ENCODE measurements around the gene SS18L1.

SS18L1 gene

DNA sequence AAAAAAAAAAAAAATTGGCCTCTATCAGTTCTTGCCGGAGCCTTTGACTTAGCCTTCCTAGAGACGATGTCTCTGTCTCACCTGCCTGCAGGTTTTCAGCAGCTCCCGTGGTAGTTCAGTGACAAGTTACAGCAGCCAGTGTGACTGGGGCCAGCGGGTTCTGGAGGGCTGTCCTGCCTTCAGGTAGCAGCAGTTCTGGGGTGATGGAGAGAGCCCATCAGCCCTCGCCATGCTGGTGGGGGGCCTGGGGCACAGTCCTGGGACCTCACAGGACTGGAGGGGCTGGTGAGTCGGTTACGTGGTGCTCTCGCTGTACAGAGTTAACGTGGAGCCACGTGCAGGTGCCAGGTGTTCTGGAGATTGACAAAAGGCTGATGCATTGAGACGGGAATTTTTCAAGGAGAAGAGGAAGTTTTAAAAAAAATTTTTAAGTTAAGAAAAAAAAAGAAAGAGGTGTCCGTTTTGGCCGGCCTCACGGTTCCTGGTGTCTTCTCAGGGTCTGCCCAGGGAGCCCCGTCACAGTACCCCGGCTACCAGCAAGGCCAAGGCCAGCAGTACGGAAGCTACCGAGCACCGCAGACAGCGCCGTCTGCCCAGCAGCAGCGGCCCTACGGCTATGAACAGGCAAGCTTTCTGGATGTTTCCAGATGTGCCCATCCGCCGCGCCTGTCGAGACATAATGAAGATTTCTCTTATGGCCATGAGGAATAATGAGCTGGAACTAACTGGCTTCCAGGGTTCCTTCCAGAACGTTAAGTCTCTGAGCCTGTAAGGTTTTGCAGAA, 30.6 kb downstream of the SS18L1 start:
- CTCF ChIA-PET: interaction anchor here (0.7 to 2.0 kb wide), 4 partner anchors 18 to 163 kb away, joined by 4 to 9 read pairs (median 4); no protein-coding TSS in a partner anchor
- POLR2A ChIA-PET: no interaction called here
- H3K4me3 ChIP-seq (ENCODE audit: low read depth, low read length): no peak overlapping the region
- no peak for DNase-seq (ENCODE audit: low read depth, low spot score)
- no peak for TF ChIP-seq CTCF (IDR thresholded peaks at IDR 0.05; ENCODE audit: insufficient read depth, low read length, missing control alignments)

- ChIA-PET CTCF (interaction anchor here (0.9 to 2.0 kb wide), 2 partner anchors 19 to 164 kb away, joined by 4 to 9 read pairs; no protein-coding TSS in a partner anchor), POLR2A (no interaction called here)
- TF ChIP-seq CTCF (IDR thresholded peaks at IDR 0.05; ENCODE audit: insufficient read depth, low read length, missing control alignments): no peak
- H3K4me3 ChIP-seq (ENCODE audit: low read depth, low read length): no peak overlapping the region
- DNase-seq (ENCODE audit: low read depth, low spot score): no peak
Observed at GRCh38 chr20:62174870-62175624, 31.5 kb downstream of the SS18L1 start.

DNA sequence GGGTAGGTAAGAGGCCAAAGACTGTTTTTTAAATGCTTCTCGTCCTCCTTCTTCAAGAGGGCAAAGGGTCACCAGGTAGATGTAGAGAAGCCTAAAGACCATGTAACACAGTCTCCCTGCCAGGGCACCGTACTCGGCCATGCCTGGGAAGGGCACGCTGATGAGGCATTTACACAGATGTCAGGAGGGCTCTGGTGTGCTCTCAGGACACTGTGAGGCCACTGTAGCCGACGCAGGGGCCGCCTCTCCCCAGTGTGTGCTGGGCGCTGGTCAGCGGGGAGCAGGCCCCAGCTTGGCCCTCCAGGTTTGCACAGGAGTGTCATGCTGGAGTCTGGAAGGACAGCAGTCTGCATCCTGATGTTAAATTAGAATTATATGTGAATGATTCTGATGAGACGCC, 32.1 kb downstream of the SS18L1 start:
- ChIA-PET CTCF (interaction anchor here (2.0 kb wide), 1 partner anchor 19 kb away, joined by 9 read pairs; no protein-coding TSS in a partner anchor), POLR2A (no interaction called here)
- no peak for TF ChIP-seq CTCF (IDR thresholded peaks at IDR 0.05; ENCODE audit: insufficient read depth, low read length, missing control alignments)
- no peak for DNase-seq (ENCODE audit: low read depth, low spot score)
- no peak overlapping the region for H3K4me3 ChIP-seq (ENCODE audit: low read depth, low read length)

- POLR2A ChIA-PET: no interaction called here
- no peak for DNase-seq (ENCODE audit: low read depth, low spot score)
- CTCF ChIA-PET: no interaction called here
- TF ChIP-seq CTCF (IDR thresholded peaks at IDR 0.05; ENCODE audit: insufficient read depth, low read length, missing control alignments): no peak
- no peak overlapping the region for H3K4me3 ChIP-seq (ENCODE audit: low read depth, low read length)
Observed at GRCh38 chr20:62176866-62177265, 33.3 kb downstream of the SS18L1 start.

- ChIA-PET POLR2A (no interaction called here), CTCF (interaction anchor here (1.3 kb wide), 1 partner anchor 166 kb away, joined by 3 read pairs; no protein-coding TSS in a partner anchor)
- H3K4me3 ChIP-seq (ENCODE audit: low read depth, low read length): no peak overlapping the region
- no peak for DNase-seq (ENCODE audit: low read depth, low spot score)
- TF ChIP-seq CTCF (IDR thresholded peaks at IDR 0.05; ENCODE audit: insufficient read depth, low read length, missing control alignments): no peak
Observed at GRCh38 chr20:62177307-62177706, 33.7 kb downstream of the SS18L1 start.

All from AG04449 (cell line).